ENCODE results near the gene DNM1.
"Not testable (repeated sequence)": the region's sequence is repeated elsewhere in the genome, so short reads cannot be mapped to it uniquely, and the experiment has no call there.

DNM1 gene

DNA sequence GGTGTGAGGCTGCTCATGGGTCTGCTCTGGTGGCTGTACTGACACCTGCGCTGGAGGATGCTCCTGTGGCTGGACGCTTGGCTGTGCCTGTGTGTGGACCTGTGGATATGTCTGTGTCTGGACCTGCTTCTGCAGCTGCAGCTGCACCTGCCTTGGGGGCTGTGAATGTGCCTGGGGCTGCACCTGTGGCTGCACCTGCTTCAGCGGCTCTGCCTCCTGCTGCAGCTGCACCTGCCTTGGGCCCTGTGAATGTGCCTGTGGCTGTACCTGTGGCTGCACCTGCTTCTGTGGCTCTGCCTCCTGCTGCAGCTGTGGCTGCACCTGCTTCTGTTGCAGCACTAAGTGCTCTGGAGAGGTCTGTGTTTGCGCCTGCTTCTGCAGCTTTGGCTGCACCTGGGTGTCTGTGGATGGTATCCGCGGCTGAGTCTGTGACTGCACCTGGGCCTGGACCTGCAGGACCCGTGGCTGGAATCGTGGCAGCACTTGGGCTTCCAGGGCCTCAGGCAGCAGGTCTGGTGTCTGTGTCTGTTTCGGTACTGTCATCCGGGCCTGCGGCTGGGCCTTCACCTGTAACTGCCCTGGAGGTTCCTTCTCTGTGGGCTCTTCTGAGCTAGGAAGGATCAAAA lies 24.3 kb upstream of the DNM1 start:
- no peak for DNase-seq (ENCODE audit: low spot score)

DNA sequence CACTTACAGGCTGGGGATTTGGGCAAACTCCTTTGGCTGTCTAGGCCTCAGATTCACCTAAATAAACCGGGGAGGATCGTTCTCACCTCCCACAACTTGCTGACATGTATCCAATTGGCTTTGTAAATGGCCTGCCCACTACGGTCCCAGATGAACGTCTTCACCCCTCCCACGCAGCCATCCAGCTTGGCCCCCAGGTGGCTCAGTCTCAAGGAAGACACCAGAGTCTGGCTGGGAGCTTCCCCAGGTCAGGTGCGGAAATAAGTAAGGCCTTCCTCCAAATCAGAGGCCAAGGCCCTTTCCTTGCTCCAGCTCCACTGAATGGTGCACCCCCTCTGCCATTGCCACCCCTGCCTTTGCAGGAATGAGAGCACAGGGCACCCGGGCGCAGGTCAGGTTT lies 23.2 kb upstream of the DNM1 start:
- DNase-seq (ENCODE audit: low spot score) = no peak

DNA sequence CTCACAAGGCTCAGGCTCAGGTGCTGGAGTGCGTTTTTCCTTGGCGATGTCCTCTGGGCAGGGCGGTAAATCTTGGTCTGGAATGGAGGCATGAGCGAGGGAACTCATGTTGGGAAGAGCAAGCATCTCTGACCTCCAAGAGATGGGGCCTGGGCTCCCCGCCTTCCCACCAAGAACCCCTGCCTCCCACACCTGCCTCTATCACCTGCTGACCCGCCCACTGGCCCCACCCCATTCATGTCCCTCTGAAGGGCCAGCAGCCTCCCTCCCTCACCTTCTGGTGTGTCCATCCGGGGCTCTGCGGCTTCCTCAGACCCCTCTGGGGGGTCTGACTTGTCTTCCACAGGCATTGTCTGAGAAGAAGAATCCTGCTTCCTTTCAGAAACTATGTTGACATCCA lies 22.7 kb upstream of the DNM1 start:
- DNase-seq (ENCODE audit: low spot score) = no peak

DNA sequence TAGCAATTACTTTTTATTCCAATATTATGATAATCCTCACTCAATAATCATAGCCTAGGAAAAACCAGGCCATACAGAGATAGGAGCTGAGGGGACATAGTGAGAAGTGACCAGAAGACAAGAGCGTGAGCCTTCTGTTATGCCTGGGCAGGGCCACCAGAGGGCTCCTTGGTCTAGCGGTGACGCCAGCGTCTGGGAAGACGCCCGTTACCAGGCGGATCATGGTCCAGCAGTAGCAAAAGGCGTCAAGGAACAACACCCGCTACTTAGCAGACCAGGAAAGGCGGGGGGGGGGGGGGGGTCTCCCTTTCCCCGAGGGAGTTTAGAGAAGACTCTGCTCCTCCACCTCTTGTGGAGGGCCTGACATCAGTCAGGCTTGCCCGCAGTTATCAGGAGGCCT lies 21.7 kb upstream of the DNM1 start:
- not testable (repeated sequence) for DNase-seq (ENCODE audit: low spot score)

DNA sequence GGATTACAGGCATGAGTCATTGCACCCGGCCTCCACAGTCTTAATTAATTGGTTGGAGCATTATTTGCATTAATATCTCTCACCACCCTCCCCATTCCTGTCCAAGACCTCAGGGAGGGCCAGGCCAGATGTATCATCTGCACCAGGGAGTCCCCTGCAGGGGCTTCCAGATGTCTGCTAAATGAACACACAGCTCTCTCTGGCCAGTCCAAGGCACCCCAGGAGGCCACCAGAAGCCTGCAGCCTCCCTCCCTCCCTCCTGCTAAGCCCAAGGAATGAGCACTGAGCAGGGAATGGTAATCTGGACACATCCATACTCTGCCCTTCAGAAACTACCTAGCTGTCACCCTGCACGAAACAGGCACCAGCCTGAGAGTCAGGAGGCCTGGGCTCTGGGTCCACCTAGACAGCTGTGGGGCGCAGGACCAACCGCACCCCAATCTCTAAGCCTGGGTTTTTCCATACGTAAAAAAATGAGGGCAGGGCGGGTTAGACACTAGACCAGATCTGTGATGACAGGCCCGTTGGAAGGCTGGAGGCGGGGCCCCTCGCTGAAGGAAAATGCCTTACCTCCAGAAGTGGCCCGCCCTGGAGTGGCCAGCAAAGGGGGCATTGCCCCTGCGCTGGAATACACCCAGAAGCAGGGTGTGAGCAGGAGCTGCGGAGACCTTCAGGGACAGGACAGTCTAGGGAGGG lies 20.1 kb upstream of the DNM1 start:
- no peak for DNase-seq (ENCODE audit: low spot score)

DNA sequence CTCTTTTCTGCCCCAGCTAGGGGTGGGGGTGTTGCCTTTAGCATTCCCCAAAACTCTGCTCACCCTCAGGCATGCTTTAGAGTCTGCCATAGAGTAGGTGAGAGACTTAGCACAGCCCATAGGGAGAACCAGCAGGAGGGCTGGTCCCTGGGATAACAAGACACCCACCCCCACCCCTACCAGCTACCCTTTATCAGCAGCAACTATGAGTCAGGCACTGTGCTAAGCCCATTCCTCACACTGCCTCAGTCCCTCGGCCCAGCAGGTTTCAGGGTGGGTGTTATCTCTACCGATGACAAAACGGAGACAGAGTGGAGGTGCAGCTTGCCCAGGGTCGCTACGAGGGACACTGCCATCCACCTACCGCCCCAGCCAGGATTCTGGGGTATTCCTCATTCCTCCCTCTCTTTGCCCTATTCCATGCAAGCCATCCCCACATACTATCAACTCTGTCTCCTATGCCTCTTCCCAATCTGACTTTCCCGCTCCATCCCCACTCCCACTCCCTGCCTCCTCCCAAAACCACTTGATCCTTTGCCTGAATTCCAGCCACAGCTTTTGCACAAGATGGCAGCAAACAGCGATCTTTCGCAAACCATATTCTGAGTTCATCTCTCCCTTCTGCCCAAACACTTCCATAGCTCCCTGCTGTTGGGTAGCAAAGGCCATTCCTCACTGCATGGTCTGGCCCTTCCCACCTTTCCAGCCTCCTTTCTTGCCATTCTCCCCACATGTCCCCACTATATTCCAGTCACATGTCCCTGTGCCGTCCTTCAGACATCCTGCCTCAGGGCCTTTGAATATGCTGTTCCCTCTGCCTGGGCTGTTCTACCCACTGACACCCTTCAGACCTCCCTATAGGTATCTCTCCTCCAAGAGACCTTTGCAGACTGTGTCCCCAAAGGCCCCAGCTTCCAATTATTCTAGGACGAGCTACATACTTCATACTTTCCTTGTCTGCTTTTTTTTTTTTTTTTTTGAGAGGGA lies 16.9 kb upstream of the DNM1 start:
- DNase-seq (ENCODE audit: low spot score) = no peak

DNA sequence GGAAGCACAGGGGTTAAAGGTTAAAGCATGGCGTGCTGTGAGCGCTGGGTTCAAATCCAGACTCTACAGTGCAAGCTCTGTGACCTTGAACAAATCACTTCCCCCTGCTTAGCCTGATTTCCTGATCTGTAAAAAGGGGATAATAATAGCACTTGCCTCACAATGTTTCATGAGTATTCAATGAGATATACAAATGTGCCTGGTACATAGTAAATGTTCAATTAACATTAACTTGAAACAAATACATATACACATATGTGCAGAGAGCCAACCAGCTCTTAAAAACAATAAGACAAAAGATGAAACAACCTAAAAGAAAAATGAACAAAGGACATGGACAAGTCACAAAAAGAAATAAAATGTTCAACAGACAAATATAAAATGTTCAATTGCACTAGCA lies 15.8 kb upstream of the DNM1 start:
- DNase-seq (ENCODE audit: low spot score) = no peak

DNA sequence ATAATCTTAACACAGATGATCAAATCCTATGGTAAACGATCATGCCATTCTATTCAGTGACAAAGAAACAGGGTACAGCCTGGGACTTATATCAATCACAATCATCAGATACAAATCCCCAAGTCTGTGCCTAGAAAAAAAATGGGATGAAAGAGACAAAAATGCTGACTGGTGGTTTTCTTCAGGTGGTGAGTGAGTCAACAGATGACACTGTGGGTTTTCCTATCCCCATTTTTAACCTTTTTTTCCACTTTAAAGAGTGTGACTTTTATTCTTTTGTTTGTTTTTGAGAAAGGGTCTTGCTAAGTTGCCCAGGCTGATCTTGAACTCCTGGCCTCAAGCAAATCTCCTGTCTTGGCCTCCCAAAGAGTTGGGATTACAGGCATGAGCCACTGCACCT lies 15.0 kb upstream of the DNM1 start:
- DNase-seq (ENCODE audit: low spot score) = no peak

DNA sequence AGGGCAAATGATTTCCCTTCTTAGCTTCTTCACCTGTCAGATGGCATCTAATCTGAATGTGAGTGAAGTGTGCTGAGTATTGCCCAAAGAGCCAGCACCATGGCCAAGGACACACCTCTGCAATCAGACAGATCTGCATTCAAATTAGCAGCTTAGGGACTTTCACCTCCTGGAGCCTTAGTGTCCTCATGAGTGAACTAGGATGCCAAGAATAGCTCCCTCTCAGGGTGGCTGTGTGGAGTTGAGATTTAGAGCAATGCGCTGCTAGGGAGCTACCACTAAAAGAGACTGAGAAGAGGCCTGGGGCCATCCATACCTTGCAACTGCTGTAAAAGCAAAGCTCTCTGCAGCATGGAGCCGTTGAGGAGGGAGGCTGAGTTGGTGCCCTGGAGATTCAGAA lies 13.2 kb upstream of the DNM1 start:
- DNase-seq (ENCODE audit: low spot score) = no peak

DNA sequence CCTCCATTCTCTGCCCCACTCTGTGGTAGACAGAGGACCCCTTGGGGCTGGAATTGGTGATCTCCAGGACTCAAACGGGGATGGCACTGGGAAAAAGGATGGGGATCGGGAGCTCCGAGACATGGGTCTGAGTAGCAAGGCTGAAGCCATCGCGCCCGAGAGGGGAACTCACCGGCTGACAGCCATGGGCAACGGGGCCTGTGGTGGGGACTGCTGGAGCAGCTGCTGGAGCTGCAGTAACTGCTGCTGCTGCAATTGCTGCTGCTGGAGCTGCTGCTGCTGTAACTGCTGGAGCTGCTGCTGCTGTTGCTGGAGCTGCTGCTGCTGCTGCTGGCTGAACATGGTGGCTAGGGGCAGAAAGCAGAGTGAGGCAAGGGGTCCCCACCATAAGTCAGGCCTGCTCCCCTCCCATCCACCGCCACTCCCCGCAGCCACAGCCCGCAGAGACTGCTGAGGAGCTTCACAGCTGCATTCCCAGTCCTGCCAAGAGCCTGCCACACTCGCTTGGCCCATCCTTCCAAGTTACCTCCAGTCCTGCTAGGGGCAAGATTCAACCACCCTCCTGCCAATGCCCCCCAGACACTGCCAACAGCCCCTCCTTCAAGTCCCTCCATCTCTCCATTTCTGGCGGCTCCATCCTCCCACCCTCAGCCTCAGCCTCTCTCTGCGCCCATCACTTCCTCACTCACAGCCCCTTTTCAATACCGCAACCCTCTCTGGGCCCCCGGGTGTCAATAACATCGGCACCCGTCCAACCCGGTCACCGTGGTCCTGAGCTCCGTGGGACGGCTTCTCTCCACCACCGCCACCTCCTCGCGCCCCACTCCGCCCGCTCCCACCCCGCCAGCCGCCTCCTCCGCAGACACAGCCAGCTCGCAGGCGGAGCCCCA lies 12.4 kb upstream of the DNM1 start:
- no peak for DNase-seq (ENCODE audit: low spot score)

DNA sequence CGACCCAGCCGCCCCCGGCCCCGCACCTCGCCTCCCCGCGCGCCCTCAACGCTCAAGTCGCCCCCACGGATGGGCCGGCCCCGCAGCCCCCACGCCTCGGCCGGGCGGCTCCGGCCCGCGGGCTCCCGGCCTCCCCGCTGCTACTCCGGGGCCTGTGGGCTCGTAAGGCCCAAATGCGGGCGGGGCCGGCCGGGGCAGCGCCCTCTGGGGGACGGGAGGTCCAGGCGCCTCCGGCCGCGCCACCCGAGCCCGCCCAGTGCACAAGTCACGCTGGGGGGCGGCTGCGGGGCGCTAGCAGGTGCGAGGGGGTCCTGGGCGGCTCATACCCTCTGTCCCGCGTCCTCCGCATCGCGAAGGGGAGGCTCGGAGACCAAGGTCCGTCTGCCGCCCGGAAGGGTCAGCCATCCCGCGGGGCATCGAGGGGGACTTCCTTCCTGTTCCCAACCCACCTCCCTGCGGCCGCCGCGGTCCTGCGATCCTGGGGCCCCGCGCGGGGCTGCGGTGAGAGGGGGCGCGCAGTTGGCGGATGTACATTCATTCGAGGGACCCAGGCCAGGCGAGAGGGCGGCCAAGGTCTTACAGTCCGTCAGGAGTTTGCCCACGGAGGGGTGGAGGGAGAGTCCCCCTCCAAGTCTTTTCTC lies 11.7 kb upstream of the DNM1 start, which contains the start of gene CIZ1:
CIZ1 (minus strand) TSS at position 167 of the 641 bp plus-strand sequence. CDS start 715 bp downstream, outside the sequence.
- peak; percentile 95 for DNase-seq (ENCODE audit: low spot score)

DNA sequence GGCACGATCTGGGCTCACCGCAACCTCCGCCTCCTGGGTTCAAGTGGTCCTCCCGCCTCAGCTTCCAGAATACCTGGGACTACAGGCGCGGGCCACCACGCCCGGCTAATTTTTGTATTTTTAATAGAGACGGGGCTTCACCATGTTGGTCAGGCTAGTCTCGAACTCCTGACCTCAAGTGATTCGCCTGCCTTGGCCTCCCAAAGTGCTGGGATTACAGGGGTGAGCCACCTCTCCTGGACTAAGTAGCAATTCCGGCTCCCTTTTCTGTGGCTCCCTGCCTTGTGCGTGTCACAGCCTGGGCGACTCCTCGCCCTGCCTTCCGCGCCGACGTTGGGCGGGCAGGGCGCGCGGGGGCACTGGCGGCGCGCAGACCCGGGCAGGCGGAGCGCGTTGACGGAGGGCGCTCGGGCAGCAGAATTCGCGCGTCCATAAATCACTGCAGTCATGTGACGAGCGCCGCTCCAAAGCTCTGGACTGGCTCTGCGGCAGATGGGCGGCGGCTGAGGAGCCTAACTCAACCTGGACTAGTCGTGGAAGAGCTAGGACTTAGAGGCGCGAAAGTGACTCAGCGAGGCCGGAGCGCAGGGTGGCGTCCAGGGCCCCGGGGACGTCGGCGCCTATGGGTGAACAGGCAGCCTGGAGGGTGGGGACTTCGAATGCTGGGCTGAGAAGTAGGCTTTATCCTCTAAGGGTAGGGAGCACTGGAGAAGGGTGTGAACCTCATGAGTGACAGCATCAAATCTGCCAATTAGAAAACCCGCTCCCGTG lies 10.4 kb upstream of the DNM1 start:
- DNase-seq (ENCODE audit: low spot score) = no peak

DNA sequence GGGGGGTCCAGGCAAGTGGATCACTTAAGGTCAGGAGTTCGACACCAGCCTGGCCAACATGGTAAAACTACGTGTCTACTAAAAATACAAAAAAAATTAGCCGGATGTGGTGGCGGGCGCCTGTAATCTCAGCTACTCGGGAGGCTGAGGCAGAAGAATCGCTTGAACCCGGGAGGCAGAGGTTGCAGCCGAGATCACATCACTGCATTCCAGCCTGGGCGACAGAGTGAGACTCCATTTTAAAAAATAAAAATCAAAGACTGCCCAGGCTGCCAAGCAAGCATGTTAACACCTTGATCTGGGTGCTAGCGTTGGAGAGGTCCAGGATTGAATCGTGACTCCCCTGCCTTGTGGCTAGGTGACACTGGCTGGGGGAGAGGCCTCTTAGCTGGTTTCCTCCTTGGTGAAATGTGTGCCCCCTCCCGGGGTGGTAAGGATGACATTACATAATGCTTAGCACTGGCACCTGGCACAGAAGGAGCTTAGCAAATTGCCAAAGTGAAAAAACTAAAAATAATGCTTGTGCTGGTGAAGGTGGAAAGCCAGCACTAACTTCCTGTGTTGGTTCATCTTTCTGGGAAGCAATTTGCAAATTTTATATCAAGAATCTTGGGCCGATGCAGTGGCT lies 9.6 kb upstream of the DNM1 start:
- no peak for DNase-seq (ENCODE audit: low spot score)

DNA sequence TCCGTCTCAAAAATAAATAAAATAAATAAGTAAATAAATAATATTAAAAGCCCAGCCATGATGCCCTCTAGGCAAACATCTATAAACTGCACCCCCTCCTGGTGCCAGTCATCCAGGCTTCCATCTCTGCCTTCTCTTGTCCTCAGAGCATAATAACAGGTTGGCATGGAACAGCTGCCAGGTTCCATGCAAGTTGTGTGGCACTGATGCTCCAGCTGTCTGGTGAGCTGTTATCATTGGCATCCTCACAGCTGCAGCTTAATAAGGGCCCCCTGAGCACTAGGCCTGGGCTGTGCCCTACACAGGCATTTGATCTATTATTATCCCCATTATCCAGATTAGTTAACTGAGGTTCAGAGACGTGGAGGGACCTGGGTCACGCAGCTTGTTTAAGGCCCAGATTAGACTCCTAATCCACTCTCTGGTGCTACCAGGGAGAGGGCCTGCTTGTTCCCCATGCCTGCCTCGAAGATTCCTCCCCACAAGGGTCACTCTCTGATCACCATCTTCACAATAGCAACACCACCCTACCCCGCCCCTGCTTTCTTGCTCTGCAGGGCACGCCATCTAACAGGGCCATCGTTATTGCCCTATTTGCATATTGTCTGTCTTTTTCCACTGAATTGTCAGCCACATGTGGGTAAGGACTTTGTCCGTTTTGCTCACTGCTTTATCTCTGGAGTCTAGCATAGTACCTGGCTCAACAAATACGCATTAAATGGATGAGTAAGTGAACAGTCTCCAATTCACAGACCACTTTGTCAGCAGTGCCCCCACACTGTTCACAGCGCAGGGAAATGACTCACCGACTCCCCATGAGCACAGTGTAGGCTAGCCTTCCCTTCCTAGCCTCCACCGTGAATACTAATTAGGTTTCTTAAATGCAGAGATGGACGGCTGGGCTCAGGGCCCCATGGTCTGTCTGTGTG lies 1.5 kb upstream of the DNM1 start:
- no peak for DNase-seq (ENCODE audit: low spot score)

DNA sequence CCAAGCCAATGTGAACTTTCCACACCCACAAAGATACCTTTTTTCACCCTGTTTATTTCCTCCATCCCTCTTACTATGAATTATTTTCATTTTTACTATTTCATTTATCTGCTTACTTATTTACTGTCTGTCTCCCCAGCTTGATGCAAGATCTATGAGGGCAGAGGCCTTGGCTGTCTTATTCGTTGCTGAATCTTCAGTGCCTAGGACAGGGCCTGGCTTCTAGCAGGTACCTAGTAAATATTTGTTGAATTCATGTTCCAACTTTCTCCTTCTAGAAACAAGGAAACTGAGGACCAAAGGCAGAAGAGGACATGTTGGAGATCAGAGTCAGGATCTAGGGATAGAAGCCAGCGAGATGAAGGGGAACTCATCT lies 543 bp upstream of the DNM1 start:
- no peak for DNase-seq (ENCODE audit: low spot score)

DNA sequence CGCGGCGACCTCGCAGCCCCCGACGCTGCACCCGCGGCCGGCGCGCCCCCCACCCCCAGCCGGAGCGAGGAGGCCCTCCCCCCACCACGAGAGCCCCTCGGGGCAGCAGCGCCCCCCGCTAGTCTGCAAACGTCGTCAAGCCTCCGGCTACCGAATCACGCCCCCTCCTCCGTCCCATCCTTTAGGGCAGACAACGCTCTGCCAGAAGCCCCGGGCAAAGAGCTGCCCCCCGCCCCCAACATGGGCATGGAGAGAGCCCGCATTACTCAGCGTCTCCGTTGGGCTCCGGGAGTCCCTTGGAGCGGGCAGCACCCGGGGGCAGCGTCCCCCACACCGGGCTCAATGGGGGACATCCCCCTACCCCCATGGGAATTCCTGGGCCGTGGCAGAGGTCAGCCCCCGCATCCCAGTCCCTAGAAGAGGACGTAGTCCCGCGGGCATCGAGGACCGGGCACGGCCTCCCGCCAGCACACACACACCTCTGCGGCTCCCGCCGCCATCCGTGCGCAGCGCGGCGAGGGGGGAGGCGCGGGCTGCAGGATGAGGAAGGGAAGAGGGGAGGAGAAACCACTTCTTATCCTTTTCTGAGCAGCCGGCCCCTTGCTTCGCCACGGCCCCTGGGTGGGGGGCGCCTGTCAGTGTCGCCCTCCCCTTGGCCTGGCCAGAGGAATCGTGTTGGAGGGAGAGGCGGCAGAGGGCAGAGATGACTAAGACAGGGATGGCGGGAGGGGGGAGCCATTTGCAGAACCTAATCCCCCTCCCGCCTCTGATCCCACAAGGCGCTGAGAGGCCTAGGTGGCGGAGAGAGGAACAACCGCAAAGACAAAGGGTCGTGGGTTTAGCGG lies 750 bp downstream of the DNM1 start:
- DNase-seq (ENCODE audit: low spot score) = peak; percentile 76

DNA sequence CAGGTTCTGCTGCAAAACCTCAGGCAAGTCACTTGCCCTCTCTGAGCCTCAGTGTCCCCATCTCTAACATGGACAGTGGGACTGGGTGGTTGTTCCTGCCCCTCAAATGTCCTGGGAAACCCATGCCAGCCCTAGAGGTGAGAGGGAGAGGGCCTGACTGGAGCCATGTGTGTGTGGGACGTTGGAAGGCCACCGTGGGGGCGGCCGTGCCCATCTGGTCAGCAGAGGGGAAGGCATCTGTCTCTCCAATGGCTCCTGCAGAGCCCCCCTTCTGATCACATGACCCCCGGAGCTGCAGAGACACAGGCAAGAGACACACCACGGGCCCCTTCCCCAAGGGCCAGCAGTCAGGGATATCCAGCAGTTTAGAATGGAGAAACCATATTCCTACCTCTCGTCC lies 1.7 kb downstream of the DNM1 start:
- DNase-seq (ENCODE audit: low spot score) = no peak
